Colonic mucosa (tissue), 4 donors: ENCODE measurements around the gene FILIP1L. TPM values are rescaled to one million over a fixed set of nuclear protein-coding genes. Genes with fewer than 3 reads are reported as not detected.

Experiments used
- DNase-seq: peaks from one replicate; pipeline ENCODE4 v3.0.0-alpha.2; 2020
- H3K27ac ChIP-seq: fragments of 200-600 bp; one replicate; pipeline ENCODE4 v1.8.0; 2021
- H3K27me3 ChIP-seq: fragments of 200-600 bp; one replicate; pipeline ENCODE4 v1.8.0; 2021
- H3K36me3 ChIP-seq: fragments of 200-600 bp; one replicate; pipeline ENCODE4 v1.8.0; 2021
- H3K4me1 ChIP-seq: fragments of 200-600 bp; one replicate; pipeline ENCODE4 v1.8.0; 2021; ENCODE audit warnings: mild to moderate bottlenecking
- H3K4me3 ChIP-seq: fragments of 200-600 bp; one replicate; pipeline ENCODE4 v1.8.0; 2021
- H3K9ac ChIP-seq, 2 donors: one replicate each; pipeline ENCODE4 v1.7.0; 2013; ENCODE audit warnings: control low read depth in 2 of 2, low read depth in 2 of 2, low read length in 2 of 2
- H3K9me3 ChIP-seq: fragments of 200-600 bp; one replicate; pipeline ENCODE4 v1.8.0; 2021
- CTCF ChIP-seq: fragments of 200-600 bp; IDR thresholded peaks from one replicate; pipeline ENCODE4 v1.8.0; 2022; ENCODE audit warnings: antibody characterized with exemption, mild to moderate bottlenecking
- intact Hi-C: fragments of 100-400 bp; cut with DNase I; formaldehyde crosslinking; loops from one replicate; pipeline ENCODE4 v1.14.1; 2022
- total RNA-seq, 2 donors: library from RNA; stranded (reverse); fragmentation: NEBNext Ultra II Directional in 1 of 2; extraction: Animal tissue kit (Norgen Biotek cat#: 25700) in 1 of 2; gene quantifications; one replicate each; pipeline ENCODE4 v1.2.1, GENCODE V29; 2021
- donor health status: healthy.
- donor health status: DM: no; HTN: no; CAD: no.
- donor health status: DM: no; HTN: no; CAD: no.

The FILIP1L gene
- total RNA-seq, 2 donors from 2014 or later = 3.7 to 29.0 TPM

- TF ChIP-seq CTCF = no peak
- DNase-seq = no peak
- Histone ChIP-seq H3K9ac (no peak overlapping the region), H3K4me1 (no peaks in the 10 kb centered on the region), H3K4me3 (no peak overlapping the region), H3K9me3 (no peaks in the 10 kb centered on the region), H3K36me3 (no peaks in the 10 kb centered on the region), H3K27me3 (no peaks in the 10 kb centered on the region), H3K27ac (no peak overlapping the region)
- intact Hi-C loops = no loop called here
Measured at GRCh38 chr3:99954914-99955644, 159.2 kb downstream of the FILIP1L start.

- Histone ChIP-seq H3K27ac (no peak overlapping the region), H3K27me3 (no peaks in the 10 kb centered on the region), H3K4me1 (peaks cover 5% of the 10 kb centered on the region), H3K9me3 (no peaks in the 10 kb centered on the region), H3K9ac (no peak overlapping the region), H3K36me3 (no peaks in the 10 kb centered on the region), H3K4me3 (no peak overlapping the region)
- TF ChIP-seq CTCF = no peak
- no peak for DNase-seq
- intact Hi-C loops = no loop called here
Measured at GRCh38 chr3:99953596-99953995, 160.7 kb downstream of the FILIP1L start.

- peaks cover 5% of the 10 kb centered on the region for H3K4me1 ChIP-seq
- no peak overlapping the region for H3K27ac ChIP-seq
- no peak overlapping the region for H3K4me3 ChIP-seq
- no peaks in the 10 kb centered on the region for H3K9me3 ChIP-seq
- no peaks in the 10 kb centered on the region for H3K27me3 ChIP-seq
- no peaks in the 10 kb centered on the region for H3K36me3 ChIP-seq
- H3K9ac ChIP-seq = no peak overlapping the region
- intact Hi-C loops = no loop called here
- TF ChIP-seq CTCF = no peak
- no peak for DNase-seq
Measured at GRCh38 chr3:99952306-99952705, 162.0 kb downstream of the FILIP1L start.

GRCh38 chr3:99951701-99952100 is 162.6 kb downstream of the FILIP1L start:
- no peak overlapping the region for H3K9ac ChIP-seq
- H3K4me1 ChIP-seq = peaks cover 5% of the 10 kb centered on the region
- H3K9me3 ChIP-seq = no peaks in the 10 kb centered on the region
- no peak for DNase-seq
- no peaks in the 10 kb centered on the region for H3K36me3 ChIP-seq
- no peaks in the 10 kb centered on the region for H3K27me3 ChIP-seq
- H3K27ac ChIP-seq = no peak overlapping the region
- TF ChIP-seq CTCF = no peak
- intact Hi-C loops = no loop called here
- H3K4me3 ChIP-seq = no peak overlapping the region

GRCh38 chr3:99950921-99951320 is 163.4 kb downstream of the FILIP1L start:
- H3K36me3 ChIP-seq = no peaks in the 10 kb centered on the region
- no peak overlapping the region for H3K27ac ChIP-seq
- H3K9me3 ChIP-seq = no peaks in the 10 kb centered on the region
- no peak overlapping the region for H3K9ac ChIP-seq
- peaks cover 11% of the 10 kb centered on the region for H3K4me1 ChIP-seq
- no peak for TF ChIP-seq CTCF
- intact Hi-C loops = no loop called here
- DNase-seq = no peak
- no peaks in the 10 kb centered on the region for H3K27me3 ChIP-seq
- H3K4me3 ChIP-seq = no peak overlapping the region
